BE2C (cell line): ENCODE measurements around the gene NVL.

Experiments
- DNase-seq: peaks from one replicate; pipeline ENCODE4 v3.0.0-alpha.2; 2020
- H3K27me3 ChIP-seq: fragments of 250-450 bp; sonication (Bioruptor Pico); 2 replicates; pipeline ENCODE4 v1.5.1; 2020; ENCODE audit warnings: mild to moderate bottlenecking
- H3K36me3 ChIP-seq: fragments of 250-450 bp; sonication (Bioruptor Pico); 2 replicates; pipeline ENCODE4 v1.5.1; 2020; ENCODE audit warnings: mild to moderate bottlenecking
- H3K4me1 ChIP-seq: fragments of 250-450 bp; sonication (Bioruptor Pico); 2 replicates; pipeline ENCODE4 v1.5.1; 2020
- H3K4me3 ChIP-seq: 2 replicates; pipeline ENCODE4 v1.5.1; 2011; ENCODE audit warnings: low read depth, low read length
- H3K9me3 ChIP-seq: fragments of 250-450 bp; sonication (Bioruptor Pico); 2 replicates; pipeline ENCODE4 v1.5.1; 2020
- CTCF ChIP-seq: IDR thresholded peaks from 2 replicates; pipeline ENCODE4 v1.5.1; 2012; ENCODE audit warnings: mild to moderate bottlenecking, low read depth, low read length

Gene NVL

DNA sequence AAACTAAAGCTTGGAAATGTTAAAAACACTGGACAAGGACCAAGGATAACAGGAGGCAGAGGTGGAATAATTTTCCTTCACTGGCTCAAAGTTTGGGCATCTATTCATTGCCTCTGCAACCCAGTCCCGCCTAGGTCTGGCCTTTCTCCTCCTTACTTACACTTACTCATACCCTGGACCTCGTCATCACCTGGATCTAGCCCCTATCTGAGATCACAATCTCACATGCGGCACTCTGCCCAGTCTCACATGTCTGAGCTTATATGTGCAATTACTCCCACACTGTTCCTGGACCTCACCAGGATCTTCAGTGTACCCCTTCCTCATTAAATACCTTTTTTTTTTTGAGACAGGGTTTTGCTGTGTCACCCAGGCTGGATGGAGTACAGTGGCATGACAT is 37.6 kb downstream of the NVL start:
- Histone ChIP-seq H3K9me3 (no peaks in the 10 kb centered on the region), H3K4me3 (no peak overlapping the region), H3K27me3 (no peaks in the 10 kb centered on the region), H3K36me3 (peaks cover 58% of the 10 kb centered on the region), H3K4me1 (no peaks in the 10 kb centered on the region; the same call in 1 of the 2 replicates)
- no peak for TF ChIP-seq CTCF
- no peak for DNase-seq

GRCh38 chr1:224289396-224289795 is 40.6 kb downstream of the NVL start:
- DNase-seq, result no peak
- no peaks in the 10 kb centered on the region for H3K9me3 ChIP-seq
- no peak for TF ChIP-seq CTCF
- H3K27me3 ChIP-seq, result no peaks in the 10 kb centered on the region
- no peak overlapping the region for H3K4me3 ChIP-seq
- H3K4me1 ChIP-seq, result no peaks in the 10 kb centered on the region; the same call in 1 of the 2 replicates
- peaks cover 81% of the 10 kb centered on the region for H3K36me3 ChIP-seq

GRCh38 chr1:224287714-224288113 is 42.3 kb downstream of the NVL start:
- Histone ChIP-seq H3K27me3 (no peaks in the 10 kb centered on the region), H3K4me1 (no peaks in the 10 kb centered on the region; the same call in 1 of the 2 replicates), H3K36me3 (peaks cover 80% of the 10 kb centered on the region), H3K9me3 (no peaks in the 10 kb centered on the region), H3K4me3 (no peak overlapping the region)
- TF ChIP-seq CTCF, result no peak
- no peak for DNase-seq

DNA sequence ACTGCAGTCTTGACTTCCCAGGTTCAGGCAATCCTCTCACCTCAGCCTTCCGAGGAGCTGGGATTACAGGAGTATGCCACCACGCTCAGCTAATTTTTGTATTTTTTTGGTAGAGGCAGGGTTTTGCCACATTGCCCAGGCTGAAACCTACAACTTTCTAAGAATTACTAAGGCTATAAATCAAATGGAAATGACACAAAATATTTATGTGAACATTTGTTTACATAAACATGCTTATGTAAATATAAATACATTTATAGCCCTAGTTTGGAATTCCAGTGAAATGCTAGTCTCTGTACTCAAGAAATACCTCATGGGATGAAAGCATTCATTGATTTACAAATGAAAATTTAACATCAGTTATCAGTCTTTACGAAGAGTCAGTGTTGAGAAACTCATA is 47.8 kb downstream of the NVL start:
- H3K36me3 ChIP-seq, result peaks cover 73% of the 10 kb centered on the region
- H3K4me1 ChIP-seq, result no peaks in the 10 kb centered on the region
- no peak overlapping the region for H3K4me3 ChIP-seq
- no peak for DNase-seq
- no peak for TF ChIP-seq CTCF
- no peaks in the 10 kb centered on the region for H3K9me3 ChIP-seq
- no peaks in the 10 kb centered on the region for H3K27me3 ChIP-seq

- H3K27me3 ChIP-seq, result no peaks in the 10 kb centered on the region
- DNase-seq, result no peak
- H3K4me3 ChIP-seq, result no peak overlapping the region
- H3K9me3 ChIP-seq, result no peaks in the 10 kb centered on the region
- H3K36me3 ChIP-seq, result peaks cover 48% of the 10 kb centered on the region
- H3K4me1 ChIP-seq, result no peaks in the 10 kb centered on the region
- no peak for TF ChIP-seq CTCF
Measured at GRCh38 chr1:224276771-224277487, 53.0 kb downstream of the NVL start.

GRCh38 chr1:224274970-224275626 is 54.9 kb downstream of the NVL start:
- Histone ChIP-seq H3K9me3 (no peaks in the 10 kb centered on the region), H3K27me3 (no peaks in the 10 kb centered on the region), H3K36me3 (peaks cover 48% of the 10 kb centered on the region), H3K4me3 (no peak overlapping the region), H3K4me1 (no peaks in the 10 kb centered on the region)
- TF ChIP-seq CTCF, result no peak
- no peak for DNase-seq
